Cardiac muscle cell (in vitro differentiated cells and primary cell): ENCODE results near the gene CCDC27. TPM values are rescaled to one million over a fixed set of nuclear protein-coding genes. Genes with fewer than 3 reads are reported as not detected.

Experiments
- DNase-seq, 2 donors: peaks; one replicate each; pipeline versions ENCODE4 v3.0.0 to v3.0.0-alpha.2; 2010 to 2017; ENCODE audit warnings: low read depth in 1 of 2, low spot score in 1 of 2
- H3K27ac ChIP-seq: fragments of 200-600 bp; sonication (generic); 2 replicates; pipeline ENCODE4 v1.5.1; 2016
- H3K27me3 ChIP-seq: fragments of 200-600 bp; sonication (generic); 2 replicates; pipeline ENCODE4 v1.6.0; 2016; ENCODE audit warnings: control low read depth
- H3K36me3 ChIP-seq: fragments of 200-600 bp; sonication (generic); 2 replicates; pipeline ENCODE4 v1.5.1; 2016; ENCODE audit warnings: control low read depth
- H3K4me1 ChIP-seq: fragments of 200-600 bp; sonication (generic); 2 replicates; pipeline ENCODE4 v1.8.1; 2017; ENCODE audit warnings: low read depth, mild to moderate bottlenecking, mixed run types
- H3K4me3 ChIP-seq: fragments of 200-600 bp; sonication (generic); 2 replicates; pipeline ENCODE4 v1.5.1; 2016; ENCODE audit warnings: mild to moderate bottlenecking
- H3K9me3 ChIP-seq: fragments of 200-600 bp; sonication (generic); 2 replicates; pipeline ENCODE4 v1.5.1; 2017; ENCODE audit warnings: low read depth, mild to moderate bottlenecking, control low read depth
- CTCF ChIP-seq: IDR thresholded peaks from 2 replicates; pipeline ENCODE4 v1.5.1; 2012; ENCODE audit warnings: low read depth, mild to moderate bottlenecking, low read length
- polyA plus RNA-seq: library from polyadenylated mRNA; unstranded; fragments of >200 nt; fragmentation: Nextera tagmentation; extraction: Ambion mirVana; gene quantifications from 2 replicates; pipeline ENCODE4 v1.2.1, GENCODE V29; 2016
- total RNA-seq: library from RNA; depleted of rRNA; stranded (reverse); fragments of >200 nt; gene quantifications from 2 replicates; pipeline ENCODE4 v1.2.3, GENCODE V29; 2016

CCDC27 gene
- total and polyA plus RNA-seq, 2 experiments from 2014 or later, result 0.09 to 0.71 TPM

DNA sequence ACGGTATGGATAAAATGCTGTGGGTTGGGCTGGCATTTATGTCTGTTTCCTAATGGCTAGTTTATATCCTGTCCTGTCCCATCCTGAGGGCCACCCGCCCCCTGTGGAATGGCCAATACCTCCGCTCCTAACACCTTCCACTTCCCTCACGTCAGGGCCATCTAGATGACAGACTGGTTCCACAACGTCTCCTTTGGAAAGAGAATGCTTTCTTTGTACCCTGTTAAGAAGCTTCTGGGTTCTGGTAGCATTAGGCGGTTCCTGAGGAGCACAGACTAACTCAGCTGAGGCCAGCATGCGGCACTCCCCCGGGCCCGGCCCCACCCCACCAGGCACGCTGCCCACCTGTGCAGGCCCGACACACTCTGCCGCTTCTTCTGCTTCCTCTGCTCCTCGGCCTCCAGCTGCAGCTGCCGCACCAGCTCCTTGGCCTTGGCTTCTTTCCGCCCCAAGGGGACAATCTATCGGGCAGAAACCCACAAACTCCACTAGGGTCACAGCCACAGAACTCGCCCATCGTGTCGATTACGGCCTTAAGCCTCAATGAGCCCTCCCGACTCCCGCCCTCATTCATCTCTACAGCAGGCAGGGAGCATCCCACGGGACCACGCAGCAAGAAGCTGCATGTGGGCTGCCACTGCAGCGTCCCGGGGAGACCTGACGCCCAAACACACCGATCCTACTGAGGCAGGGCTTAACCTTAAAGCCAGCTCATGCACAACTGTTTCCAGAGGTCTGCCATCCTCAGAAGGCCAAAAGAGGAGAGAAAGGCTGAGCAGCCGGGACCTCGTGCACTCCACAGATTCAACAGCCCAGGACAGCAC is 31.6 kb downstream of the CCDC27 start:
- Histone ChIP-seq H3K4me3 (no peak overlapping the region), H3K27me3 (no peaks in the 10 kb centered on the region), H3K9me3 (no peaks in the 10 kb centered on the region), H3K36me3 (peaks cover 59% of the 10 kb centered on the region), H3K4me1 (no peaks in the 10 kb centered on the region), H3K27ac (no peak overlapping the region)
- no peak for DNase-seq
- no peak for TF ChIP-seq CTCF

GRCh38 chr1:3785045-3785444 is 32.8 kb downstream of the CCDC27 start:
- no peaks in the 10 kb centered on the region for H3K4me1 ChIP-seq
- no peak for DNase-seq
- peaks cover 51% of the 10 kb centered on the region for H3K36me3 ChIP-seq
- no peak for TF ChIP-seq CTCF
- H3K27me3 ChIP-seq, result no peaks in the 10 kb centered on the region
- H3K27ac ChIP-seq, result no peak overlapping the region
- H3K9me3 ChIP-seq, result no peaks in the 10 kb centered on the region
- H3K4me3 ChIP-seq, result no peak overlapping the region

DNA sequence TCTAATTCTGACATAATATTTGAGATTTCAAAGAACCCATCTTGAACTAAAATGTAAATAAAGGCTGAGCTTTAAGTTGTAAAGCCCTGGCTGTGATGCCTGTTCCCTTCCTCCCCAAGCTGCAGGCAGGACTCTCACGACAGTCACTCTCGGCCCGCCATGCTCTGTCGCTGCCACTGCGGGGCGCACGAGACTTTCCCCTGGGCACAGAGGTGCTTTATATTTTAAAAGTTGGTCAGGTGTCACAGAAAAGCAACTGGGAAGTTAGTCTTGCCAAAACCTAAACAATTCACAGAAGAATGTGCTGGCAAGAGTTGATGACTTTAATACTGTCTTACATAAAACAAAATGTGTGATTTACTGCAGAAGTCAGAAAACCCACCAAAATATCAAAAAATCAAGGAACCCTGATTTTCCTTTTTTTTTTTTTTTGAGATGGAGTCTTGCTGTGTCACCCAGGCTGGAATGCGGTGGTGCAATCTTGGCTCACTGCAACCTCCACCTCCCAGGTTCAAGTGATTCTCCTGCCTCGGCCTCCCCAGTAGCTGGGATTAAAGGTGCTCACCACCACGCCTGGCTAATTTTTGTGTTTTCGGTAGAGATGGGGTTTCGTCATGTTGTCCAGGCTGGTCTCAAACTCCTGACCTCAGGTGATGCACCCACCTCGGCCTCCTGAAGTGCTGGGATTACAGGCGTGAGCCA is 33.4 kb downstream of the CCDC27 start:
- H3K9me3 ChIP-seq, result no peaks in the 10 kb centered on the region
- no peak overlapping the region for H3K27ac ChIP-seq
- H3K36me3 ChIP-seq, result peaks cover 47% of the 10 kb centered on the region
- H3K27me3 ChIP-seq, result no peaks in the 10 kb centered on the region
- peak; percentile 31 for TF ChIP-seq CTCF
- no peaks in the 10 kb centered on the region for H3K4me1 ChIP-seq
- no peak overlapping the region for H3K4me3 ChIP-seq
- DNase-seq, result peak in 1 of 2 donors; percentile 45

DNA sequence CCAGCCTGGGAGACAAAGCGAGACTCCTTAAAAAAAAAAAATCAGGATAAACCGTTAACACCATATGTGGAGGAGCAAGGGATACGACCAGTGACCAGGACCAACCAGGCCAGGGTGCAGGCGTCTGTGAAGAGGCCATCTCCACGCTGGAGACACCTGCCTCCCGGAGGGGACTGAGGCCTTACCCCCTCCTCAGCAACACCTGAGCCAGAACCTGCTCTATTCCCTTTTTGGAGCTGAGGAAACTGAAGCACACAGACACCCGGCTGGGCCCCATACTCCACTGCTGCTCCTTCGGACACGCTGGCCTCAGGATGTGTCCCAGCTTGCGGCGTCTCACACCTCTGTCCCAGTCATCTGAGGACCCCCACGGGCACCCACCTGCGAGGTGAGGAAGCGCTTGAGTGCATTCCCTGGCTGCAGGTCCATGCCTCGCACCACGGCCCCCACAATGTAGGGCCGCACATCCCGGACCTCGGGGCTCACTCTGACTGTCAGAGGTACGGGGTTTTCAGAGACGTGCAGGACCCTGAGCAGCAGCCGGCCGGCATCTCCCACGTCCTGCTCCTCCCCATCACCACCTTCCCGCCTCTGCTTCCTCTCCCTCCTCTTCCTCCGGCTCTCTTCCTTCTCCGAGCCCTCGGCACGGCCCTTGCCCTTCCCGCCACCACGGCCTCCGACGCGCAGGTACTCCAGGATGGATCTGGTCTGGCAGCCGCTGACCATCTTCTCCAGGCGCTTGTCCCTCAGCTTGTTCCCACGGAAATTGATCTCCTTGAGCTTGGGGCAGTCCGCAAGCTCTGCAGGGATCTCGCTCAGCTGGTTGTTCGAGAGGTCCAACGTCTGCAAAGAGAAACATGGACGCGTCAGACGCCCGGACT is 34.5 kb downstream of the CCDC27 start:
- Histone ChIP-seq H3K36me3 (peaks cover 39% of the 10 kb centered on the region), H3K9me3 (no peaks in the 10 kb centered on the region), H3K4me1 (no peaks in the 10 kb centered on the region), H3K4me3 (no peak overlapping the region), H3K27ac (no peak overlapping the region), H3K27me3 (no peaks in the 10 kb centered on the region)
- no peak for DNase-seq
- TF ChIP-seq CTCF, result no peak

DNA sequence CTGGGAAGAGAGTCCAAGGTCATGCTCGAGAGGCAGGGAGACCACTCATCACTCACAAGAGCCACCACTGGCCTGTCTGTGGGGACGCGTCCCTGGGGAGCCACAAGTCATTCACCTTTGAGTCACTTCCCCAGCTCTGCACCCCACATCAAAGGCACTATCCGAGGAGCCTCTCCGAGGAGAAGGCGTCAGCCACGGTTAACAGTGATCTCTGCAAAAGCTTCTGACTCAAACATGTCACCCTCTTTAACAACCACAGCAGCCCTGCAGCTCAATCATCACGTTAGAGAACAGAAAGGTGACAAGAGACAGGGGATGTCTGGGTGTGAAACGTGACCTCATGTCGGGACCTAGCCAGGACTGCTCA is 35.1 kb downstream of the CCDC27 start:
- Histone ChIP-seq H3K9me3 (no peaks in the 10 kb centered on the region), H3K36me3 (peaks cover 33% of the 10 kb centered on the region), H3K4me1 (no peaks in the 10 kb centered on the region), H3K4me3 (no peak overlapping the region), H3K27me3 (no peaks in the 10 kb centered on the region), H3K27ac (no peak overlapping the region)
- no peak for TF ChIP-seq CTCF
- DNase-seq, result no peak
